H1 (cell line): ENCODE measurements around the gene ZNF644. TPM values are rescaled to one million over a fixed set of nuclear protein-coding genes. Genes with fewer than 3 reads are reported as not detected.
A peak's percentile ranks its signal among the peaks of the same experiment; 100 is the strongest.

Experiments
- ATF2 ChIP-seq: IDR thresholded peaks from 2 replicates; pipeline ENCODE4 v1.6.1; 2012; ENCODE audit warnings: low read length, inconsistent platforms
- BCL11A ChIP-seq, 2 experiments: IDR thresholded peaks; one replicate each; pipeline ENCODE4 v1.6.1; 2011; ENCODE audit warnings: low read depth in 2 of 2, low read length in 2 of 2, mild to moderate bottlenecking in 2 of 2
- CBX5 ChIP-seq: fragments of 300-800, 300-1000 bp; sonication (generic); IDR thresholded peaks from 2 replicates; pipeline ENCODE4 v1.7.1; 2016; ENCODE audit warnings: antibody characterized with exemption, low read length, low read depth
- CBX8 ChIP-seq: fragments of 300-800, 300-1000 bp; sonication (generic); IDR thresholded peaks from 2 replicates; pipeline ENCODE4 v1.7.1; 2016; ENCODE audit warnings: low read depth, low read length, borderline replicate concordance
- CEBPB ChIP-seq: IDR thresholded peaks from 2 replicates; pipeline ENCODE4 v1.6.1; 2012; ENCODE audit warnings: low read depth, low read length
- CHD1 ChIP-seq: IDR thresholded peaks from 2 replicates; pipeline ENCODE4 v1.6.1; 2012; ENCODE audit warnings: low read depth, low read length, improper control_type of control experiment
- CTBP2 ChIP-seq: IDR thresholded peaks from 2 replicates; pipeline ENCODE4 v1.7.0; 2011; ENCODE audit warnings: borderline replicate concordance, mild to moderate bottlenecking, moderate library complexity, mixed read lengths, low read length; ENCODE audit not compliant: insufficient read depth, insufficient read length
- HDAC6 ChIP-seq: IDR thresholded peaks from one replicate; pipeline ENCODE4 v1.7.1; 2012; ENCODE audit warnings: low read depth, mild to moderate bottlenecking, inconsistent platforms, low read length, moderate library complexity
- JUN ChIP-seq: IDR thresholded peaks from 2 replicates; pipeline ENCODE4 v1.6.1; 2011; ENCODE audit warnings: low read depth, mild to moderate bottlenecking, improper control_type of control experiment, low read length
- JUND ChIP-seq: IDR thresholded peaks from 2 replicates; pipeline ENCODE4 v1.6.1; 2011; ENCODE audit warnings: mild to moderate bottlenecking, improper control_type of control experiment, low read length
- KDM5A ChIP-seq: fragments of 200-600 bp; IDR thresholded peaks from 2 replicates; pipeline ENCODE4 v1.7.1; 2012; ENCODE audit warnings: mild to moderate bottlenecking, low read length, inconsistent platforms, mixed read lengths
- POLR2A ChIP-seq, 2 experiments: IDR thresholded peaks; 1 replicate in 1 of 2; 2 replicates in 1 of 2; pipeline ENCODE4 v1.6.1; 2011; ENCODE audit warnings: low read depth in 2 of 2, low read length in 2 of 2, mild to moderate bottlenecking in 2 of 2; ENCODE audit errors: control extremely low read depth in 1 of 2
- RAD21 ChIP-seq, 2 experiments: IDR thresholded peaks in 1 of 2; conservative IDR thresholded peaks in 1 of 2; 2 replicates each; pipeline ENCODE4 v1.6.1; 2011; ENCODE audit warnings: low read depth in 2 of 2, low read length in 2 of 2, improper control_type of control experiment in 1 of 2, inconsistent platforms in 1 of 2, mild to moderate bottlenecking in 1 of 2, moderate library complexity in 1 of 2
- SAP30 ChIP-seq: fragments of 300-600 bp; sonication (generic); IDR thresholded peaks from 2 replicates; pipeline ENCODE4 v1.7.1; 2012; ENCODE audit warnings: low read length, moderate library complexity, mild to moderate bottlenecking, inconsistent platforms; ENCODE audit not compliant: insufficient read depth, insufficient replicate concordance
- SP1 ChIP-seq: IDR thresholded peaks from 2 replicates; pipeline ENCODE4 v1.6.1; 2011; ENCODE audit warnings: low read depth, low read length
- TAF1 ChIP-seq: IDR thresholded peaks from 2 replicates; pipeline ENCODE4 v1.6.1; 2011; ENCODE audit warnings: mild to moderate bottlenecking, low read depth, low read length
- TBP ChIP-seq: IDR thresholded peaks from 2 replicates; pipeline ENCODE4 v1.6.1; 2011; ENCODE audit warnings: low read depth, low read length, improper control_type of control experiment
- TEAD4 ChIP-seq: IDR thresholded peaks from 2 replicates; pipeline ENCODE4 v1.6.1; 2012; ENCODE audit warnings: low read depth, low read length, inconsistent platforms, mixed read lengths
- YY1 ChIP-seq: IDR thresholded peaks from 2 replicates; pipeline ENCODE4 v1.6.1; 2011; ENCODE audit warnings: low read depth, mild to moderate bottlenecking, low read length
- polyA plus RNA-seq, 7 experiments: library from polyadenylated mRNA; depleted of rRNA in 3 of 7; stranded (reverse) in 5 of 7; unstranded in 2 of 7; fragments of >200 nt in 5 of 7; fragments of 200-250 nt in 2 of 7; gene quantifications; 1 replicate in 5 of 7; 2 replicates in 1 of 7; 4 replicates in 1 of 7; pipeline versions ENCODE4 v1.2.1 to v1.2.3, GENCODE V29; 2011 to 2013; ENCODE audit warnings: missing spikeins in 2 of 7, mixed read lengths in 2 of 7
- total RNA-seq: library from RNA; stranded (reverse); fragmentation: NEBNext Ultra II Directional; extraction: Animal tissue kit (Norgen Biotek cat#: 25700); gene quantifications from 2 replicates; pipeline ENCODE4 v1.2.1, GENCODE V29; 2021
- TF ChIP-seq, protein P1 (sequence below), 3 experiments: IDR thresholded peaks; 1 replicate in 2 of 3; 2 replicates in 1 of 3; pipeline versions ENCODE4 v1.5.1 to v1.6.1; 2011; ENCODE audit warnings: low read length in 3 of 3, mild to moderate bottlenecking in 3 of 3, inconsistent platforms in 2 of 3, low read depth in 1 of 3, moderate library complexity in 1 of 3; ENCODE audit not compliant: insufficient read depth in 1 of 3; ENCODE audit errors: control extremely low read depth in 1 of 3

Gene ZNF644
- total and polyA plus RNA-seq, 2 of the 8 experiments (the other 6 are each of a cell fraction or from before 2014, with no cell fraction given) = 14.5 to 93.5 TPM

GRCh38 chr1:90973897-90974798 lies 47.7 kb downstream of the ZNF644 start (continued):
- TF ChIP-seq, protein P1, sequence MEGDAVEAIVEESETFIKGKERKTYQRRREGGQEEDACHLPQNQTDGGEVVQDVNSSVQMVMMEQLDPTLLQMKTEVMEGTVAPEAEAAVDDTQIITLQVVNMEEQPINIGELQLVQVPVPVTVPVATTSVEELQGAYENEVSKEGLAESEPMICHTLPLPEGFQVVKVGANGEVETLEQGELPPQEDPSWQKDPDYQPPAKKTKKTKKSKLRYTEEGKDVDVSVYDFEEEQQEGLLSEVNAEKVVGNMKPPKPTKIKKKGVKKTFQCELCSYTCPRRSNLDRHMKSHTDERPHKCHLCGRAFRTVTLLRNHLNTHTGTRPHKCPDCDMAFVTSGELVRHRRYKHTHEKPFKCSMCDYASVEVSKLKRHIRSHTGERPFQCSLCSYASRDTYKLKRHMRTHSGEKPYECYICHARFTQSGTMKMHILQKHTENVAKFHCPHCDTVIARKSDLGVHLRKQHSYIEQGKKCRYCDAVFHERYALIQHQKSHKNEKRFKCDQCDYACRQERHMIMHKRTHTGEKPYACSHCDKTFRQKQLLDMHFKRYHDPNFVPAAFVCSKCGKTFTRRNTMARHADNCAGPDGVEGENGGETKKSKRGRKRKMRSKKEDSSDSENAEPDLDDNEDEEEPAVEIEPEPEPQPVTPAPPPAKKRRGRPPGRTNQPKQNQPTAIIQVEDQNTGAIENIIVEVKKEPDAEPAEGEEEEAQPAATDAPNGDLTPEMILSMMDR (IDR thresholded peaks at IDR 0.05; ENCODE audit: control extremely low read depth in 1 of 3, insufficient read depth in 1 of 3, low read depth in 1 of 3, low read length in 3 of 3) = no peak
- TF ChIP-seq POLR2A (IDR thresholded peaks at IDR 0.05; ENCODE audit: control extremely low read depth in 1 of 2, low read depth in 2 of 2, low read length in 2 of 2) = no peak
- TF ChIP-seq SAP30 = no peak
- TF ChIP-seq BCL11A (IDR thresholded peaks at IDR 0.05; ENCODE audit: low read depth in 2 of 2, low read length in 2 of 2) = no peak
- no peak for TF ChIP-seq TAF1
- TF ChIP-seq ATF2 = no peak
- TF ChIP-seq JUN = 0 out of 2 replicates have a peak, but pooled peaks have one; percentile 55
- no peak for TF ChIP-seq CTBP2
- no peak for TF ChIP-seq CHD1
- TF ChIP-seq CEBPB = 0 out of 2 replicates have a peak, but pooled peaks have one; percentile 11
- no peak for TF ChIP-seq KDM5A
- no peak for TF ChIP-seq CBX5
- TF ChIP-seq TBP = no peak
- TF ChIP-seq RAD21 (IDR thresholded peaks at IDR 0.05 in 1 of 2, conservative IDR thresholded peaks at IDR 0.05 in 1 of 2; ENCODE audit: low read depth in 2 of 2, low read length in 2 of 2) = no peak
- no peak; the same call in 1 of the 2 replicates for TF ChIP-seq SP1
- no peak for TF ChIP-seq CBX8
- TF ChIP-seq YY1 = no peak
- TF ChIP-seq HDAC6 = no peak
- TF ChIP-seq JUND = peak; percentile 87
- TF ChIP-seq TEAD4 = no peak
